NAMALWA (cell line): ENCODE data around the gene PLN.
A peak's percentile ranks its signal among the peaks of the same experiment; 100 is the strongest.

Experiments used
- DNase-seq: peaks from one replicate; pipeline ENCODE4 v3.0.0-alpha.2; 2015; ENCODE audit warnings: low spot score

Gene PLN

GRCh38 chr6:118537574-118537973 is 10.5 kb upstream of the PLN start:
- no peak for DNase-seq

DNA sequence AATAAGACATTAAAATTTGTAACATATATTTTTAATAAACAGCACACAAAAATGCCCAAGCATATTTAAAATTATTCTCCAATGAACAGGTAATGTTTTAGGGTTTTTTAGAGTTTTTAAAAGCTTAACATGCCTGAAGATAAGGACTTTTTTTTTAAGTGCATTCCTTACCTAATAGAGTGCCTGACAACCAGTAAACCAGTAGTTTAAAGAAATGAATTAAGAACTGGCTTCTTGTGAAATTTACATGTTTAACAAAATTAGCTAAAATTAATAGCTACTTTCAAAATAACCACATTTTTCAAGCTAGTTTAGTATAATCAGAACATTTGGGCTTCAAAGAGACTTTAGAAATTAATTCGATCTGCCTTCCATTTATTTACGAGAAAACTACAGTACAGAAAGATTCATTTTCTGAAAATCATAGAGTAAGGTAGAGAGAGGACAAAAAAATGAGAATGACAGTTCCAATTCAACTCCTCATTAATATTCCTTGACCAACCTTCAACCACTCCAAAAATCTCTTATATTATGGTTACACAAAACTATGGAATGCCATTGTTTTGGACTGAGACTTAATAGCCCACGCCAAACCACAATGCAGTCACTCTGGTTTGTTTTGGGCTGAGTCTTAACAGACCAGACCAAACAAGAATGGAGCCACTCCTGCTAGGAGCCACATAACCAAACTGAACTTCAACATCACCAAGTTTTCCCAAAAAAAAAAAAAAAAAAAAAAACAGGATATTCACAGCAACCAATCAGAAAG is 5.7 kb upstream of the PLN start:
- no peak for DNase-seq

DNA sequence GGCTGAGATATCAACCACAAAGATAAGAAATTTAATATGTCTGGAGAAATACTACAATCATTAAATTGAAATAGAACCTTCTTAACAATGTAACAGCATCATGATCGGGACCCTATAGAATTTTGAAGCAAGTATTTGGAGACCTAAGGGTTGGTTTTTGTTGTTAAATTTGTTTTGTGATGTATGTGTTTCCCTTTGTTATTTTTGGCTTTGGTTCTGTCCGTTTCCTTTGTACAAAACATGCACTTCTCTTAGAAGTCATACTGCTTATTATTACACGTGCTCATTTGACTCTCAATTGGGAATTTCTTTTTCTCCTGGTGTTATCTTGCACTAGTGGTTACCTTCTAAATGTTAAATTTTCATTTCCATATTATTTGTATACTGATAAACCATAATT is 4.0 kb upstream of the PLN start:
- DNase-seq, result no peak

DNA sequence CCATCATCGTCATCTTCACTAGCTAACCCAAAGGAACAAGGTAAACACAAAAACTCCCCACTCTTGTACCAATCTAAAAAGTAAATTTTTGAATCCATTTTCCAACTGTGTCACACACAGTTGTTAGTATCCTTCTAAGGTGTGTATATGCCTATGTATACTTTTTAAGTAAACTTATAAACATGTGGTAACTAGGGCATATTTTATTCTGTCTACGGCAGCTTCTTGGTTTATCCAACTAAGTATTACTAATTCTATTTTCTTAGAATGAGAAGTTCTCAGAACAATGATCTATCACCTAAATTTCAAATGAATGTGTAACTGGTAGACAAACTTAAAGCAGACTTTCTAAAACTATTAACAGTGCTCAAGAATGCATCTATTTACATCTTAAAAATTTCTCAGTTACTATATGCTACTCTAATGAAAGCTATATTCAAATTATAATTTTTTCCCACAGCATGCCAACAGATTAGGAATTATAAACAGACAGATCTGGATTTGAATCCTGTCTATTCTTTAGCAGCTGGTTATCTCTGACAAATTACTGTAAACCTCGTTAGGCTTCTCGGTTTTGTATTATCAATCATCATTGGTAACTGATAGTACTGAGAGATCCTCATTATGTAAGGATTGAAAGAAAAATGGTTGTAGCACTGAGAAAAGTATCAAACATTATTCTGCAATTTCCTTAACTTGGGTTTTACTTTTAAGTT is 1.8 kb upstream of the PLN start:
- DNase-seq, result no peak

- DNase-seq, result no peak
Measured at GRCh38 chr6:118546880-118547218, 1.2 kb upstream of the PLN start.

GRCh38 chr6:118548613-118549012 is 517 bp downstream of the PLN start:
- no peak for DNase-seq

GRCh38 chr6:118551063-118552053 is 3.3 kb downstream of the PLN start:
- peak; percentile 69 for DNase-seq

DNA sequence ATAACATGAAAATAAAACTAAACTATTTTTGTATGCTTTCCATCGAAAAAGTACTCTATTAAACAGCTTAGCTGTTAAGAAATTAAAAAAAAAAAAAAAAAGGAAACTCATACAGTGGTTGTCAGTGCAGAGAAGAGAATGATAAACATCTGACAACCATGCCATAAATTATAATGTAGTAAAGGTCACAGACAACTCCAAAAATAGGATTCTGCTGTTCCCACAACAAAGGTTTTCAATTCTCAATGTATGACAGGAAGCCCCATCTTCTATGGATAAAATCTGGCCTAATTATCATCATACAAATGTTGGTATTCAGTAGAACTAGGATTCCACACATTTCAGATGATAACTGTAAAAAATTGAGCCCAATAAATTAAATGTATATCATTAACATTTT is 5.0 kb downstream of the PLN start:
- DNase-seq, result no peak

DNA sequence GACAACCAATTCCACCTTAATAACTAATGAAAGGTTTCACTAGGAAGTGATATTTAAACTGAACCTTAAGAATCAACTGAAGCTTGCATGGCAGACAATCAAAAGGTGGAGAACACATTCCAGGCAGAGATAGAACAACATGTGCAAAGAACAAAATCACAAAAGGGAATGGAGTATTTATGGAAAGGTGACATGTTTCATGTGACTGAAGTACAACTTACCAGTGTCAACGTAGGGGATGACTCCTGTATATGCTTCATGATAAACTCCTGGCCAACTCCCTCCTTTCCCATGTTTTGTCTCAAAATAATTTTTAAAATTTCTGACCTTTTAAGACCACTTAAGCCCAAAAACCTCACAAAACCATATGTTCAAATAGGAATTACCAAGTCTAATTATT is 6.6 kb downstream of the PLN start:
- no peak for DNase-seq

DNA sequence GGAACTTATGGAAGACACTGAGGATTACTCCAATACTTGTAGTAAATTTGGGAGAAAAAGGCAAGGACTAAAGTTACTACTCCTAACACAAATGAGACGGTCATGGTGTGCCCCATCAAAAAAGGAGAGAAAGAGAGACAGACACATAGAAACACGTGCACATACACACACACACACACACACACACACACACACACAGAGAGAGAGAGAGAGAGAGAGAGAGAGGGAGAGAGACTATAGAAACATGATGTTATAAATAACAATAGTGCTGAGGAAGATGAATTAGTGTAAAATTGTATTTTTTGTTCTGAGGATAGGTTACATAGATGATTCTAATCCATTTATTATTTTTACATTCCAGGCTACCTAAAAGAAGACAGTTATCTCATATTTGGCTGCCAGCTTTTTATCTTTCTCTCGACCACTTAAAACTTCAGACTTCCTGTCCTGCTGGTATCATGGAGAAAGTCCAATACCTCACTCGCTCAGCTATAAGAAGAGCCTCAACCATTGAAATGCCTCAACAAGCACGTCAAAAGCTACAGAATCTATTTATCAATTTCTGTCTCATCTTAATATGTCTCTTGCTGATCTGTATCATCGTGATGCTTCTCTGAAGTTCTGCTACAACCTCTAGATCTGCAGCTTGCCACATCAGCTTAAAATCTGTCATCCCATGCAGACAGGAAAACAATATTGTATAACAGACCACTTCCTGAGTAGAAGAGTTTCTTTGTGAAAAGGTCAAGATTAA is 10.5 kb downstream of the PLN start:
- no peak for DNase-seq

- DNase-seq, result no peak
Measured at GRCh38 chr6:118559659-118560058, 11.6 kb downstream of the PLN start.

GRCh38 chr6:118562248-118562647 is 14.2 kb downstream of the PLN start:
- no peak for DNase-seq

- DNase-seq, result no peak
Measured at GRCh38 chr6:118562959-118563358, 14.9 kb downstream of the PLN start.

- peak; percentile 79 for DNase-seq
Measured at GRCh38 chr6:118565311-118565960, 17.3 kb downstream of the PLN start.

DNA sequence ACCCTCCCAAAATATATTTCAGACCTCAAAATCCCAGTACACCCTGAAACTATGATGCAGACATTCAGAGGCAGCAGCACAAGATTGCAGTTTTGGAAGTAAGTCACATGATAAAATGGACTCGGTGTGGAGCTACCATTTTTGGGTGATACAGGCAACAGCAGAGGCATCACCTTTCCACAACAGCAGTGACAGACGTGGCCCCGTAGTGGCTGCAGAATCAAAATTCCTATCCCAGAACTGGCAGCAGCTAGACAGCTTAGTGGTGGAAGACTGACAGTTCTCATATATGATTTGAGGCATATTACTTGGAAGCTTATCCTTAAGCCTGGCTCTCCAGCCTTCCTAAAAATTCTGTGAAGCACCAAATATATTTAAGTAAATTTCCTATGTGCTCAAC is 19.9 kb downstream of the PLN start:
- no peak for DNase-seq

- DNase-seq, result no peak
Measured at GRCh38 chr6:118569498-118569897, 21.4 kb downstream of the PLN start.

- DNase-seq, result no peak
Measured at GRCh38 chr6:118571121-118571520, 23.0 kb downstream of the PLN start.

- DNase-seq, result no peak
Measured at GRCh38 chr6:118574051-118574865, 26.2 kb downstream of the PLN start.

DNA sequence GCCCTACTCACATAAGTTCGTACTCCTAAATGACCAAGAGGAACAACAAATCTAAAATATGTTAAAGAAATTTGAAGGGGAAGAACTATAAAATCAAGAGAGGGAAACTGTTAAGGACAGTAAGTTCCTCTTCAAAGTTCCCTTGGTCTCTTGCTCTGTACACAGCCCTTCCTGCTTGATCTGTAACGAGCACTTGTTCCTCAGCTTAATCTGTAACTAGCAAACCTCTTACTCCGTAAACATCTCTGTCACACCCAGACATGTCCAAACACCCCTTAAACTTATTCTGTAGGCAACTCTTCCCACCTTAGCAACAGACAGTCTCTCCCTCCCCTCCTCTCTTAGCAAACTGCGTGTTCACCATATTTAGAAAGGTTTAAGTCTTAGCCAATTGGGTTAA is 29.9 kb downstream of the PLN start:
- no peak for DNase-seq

- no peak for DNase-seq
Measured at GRCh38 chr6:118578617-118579016, 30.5 kb downstream of the PLN start.

DNA sequence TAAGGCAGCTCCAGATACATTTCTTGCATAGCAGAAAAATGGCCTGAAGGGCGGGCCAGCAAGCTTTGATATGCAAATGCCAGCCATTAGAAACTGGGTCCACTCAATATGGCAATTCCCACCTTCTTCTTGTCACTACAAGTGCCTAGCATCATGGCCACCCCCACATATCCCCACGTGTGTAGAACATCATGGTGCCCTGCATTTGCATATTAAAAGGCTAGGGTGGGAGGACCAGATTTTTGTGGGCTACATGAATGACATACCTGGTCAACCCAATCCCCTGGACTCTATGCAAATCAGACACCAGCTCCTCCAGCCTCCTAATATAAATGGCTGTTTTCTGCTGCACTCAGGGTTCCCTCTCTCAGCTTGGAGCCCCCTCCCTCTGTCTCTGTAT is 31.7 kb downstream of the PLN start:
- no peak for DNase-seq
